NCI-H446 (cell line): Measurements from ENCODE around the gene MANEA.
A peak's percentile ranks its signal among the peaks of the same experiment; 100 is the strongest.

Experiments used
- DNase-seq, 2 experiments: peaks; one replicate each; lab custom pipeline; 2025; lab: John Stamatoyannopoulos, UW

The MANEA gene

GRCh38 chr6:95587989-95588388, 10.7 kb downstream of the MANEA start:
- no peak for DNase-seq

- no peak for DNase-seq
Observed at GRCh38 chr6:95589067-95589466, 11.7 kb downstream of the MANEA start.

- DNase-seq: no peak
Observed at GRCh38 chr6:95589826-95590570, 12.7 kb downstream of the MANEA start.

- peak; percentile 4 to 35 for DNase-seq
Observed at GRCh38 chr6:95593025-95593424, 15.7 kb downstream of the MANEA start.

GRCh38 chr6:95596021-95596420, 18.7 kb downstream of the MANEA start:
- no peak for DNase-seq

- DNase-seq: peak; percentile 82 to 87
Observed at GRCh38 chr6:95599706-95600105, 22.4 kb downstream of the MANEA start.

- no peak for DNase-seq
Observed at GRCh38 chr6:95601133-95601532, 23.8 kb downstream of the MANEA start.

GRCh38 chr6:95614094-95614493, 36.8 kb downstream of the MANEA start:
- DNase-seq: no peak

GRCh38 chr6:95629551-95629950, 52.2 kb downstream of the MANEA start:
- peak in 1 of 2 experiments; percentile 18 for DNase-seq

GRCh38 chr6:95636552-95637431, 59.5 kb downstream of the MANEA start:
- DNase-seq: no peak

GRCh38 chr6:95648636-95649035, 71.3 kb downstream of the MANEA start:
- peak in 1 of 2 experiments; percentile 0 for DNase-seq

- no peak for DNase-seq
Observed at GRCh38 chr6:95649451-95649850, 72.1 kb downstream of the MANEA start.

GRCh38 chr6:95654176-95654575, 76.8 kb downstream of the MANEA start:
- no peak for DNase-seq

GRCh38 chr6:95658886-95659285, 81.6 kb downstream of the MANEA start:
- DNase-seq: no peak
